HPDE6-E6E7 (cell line): ENCODE data around the gene VKORC1.
A peak's percentile ranks its signal among the peaks of the same experiment; 100 is the strongest.
"Not testable (repeated sequence)": the region's sequence is repeated elsewhere in the genome, so short reads cannot be mapped to it uniquely, and the experiment has no call there.

Experiments
- DNase-seq: peaks from one replicate; pipeline ENCODE4 v3.0.0; 2011; ENCODE audit warnings: missing footprints; ENCODE audit errors: extremely low spot score

Gene VKORC1

GRCh38 chr16:31107465-31107867, 12.9 kb upstream of the VKORC1 start:
- DNase-seq = no peak

GRCh38 chr16:31106509-31107464, 12.2 kb upstream of the VKORC1 start:
- no peak for DNase-seq

DNA sequence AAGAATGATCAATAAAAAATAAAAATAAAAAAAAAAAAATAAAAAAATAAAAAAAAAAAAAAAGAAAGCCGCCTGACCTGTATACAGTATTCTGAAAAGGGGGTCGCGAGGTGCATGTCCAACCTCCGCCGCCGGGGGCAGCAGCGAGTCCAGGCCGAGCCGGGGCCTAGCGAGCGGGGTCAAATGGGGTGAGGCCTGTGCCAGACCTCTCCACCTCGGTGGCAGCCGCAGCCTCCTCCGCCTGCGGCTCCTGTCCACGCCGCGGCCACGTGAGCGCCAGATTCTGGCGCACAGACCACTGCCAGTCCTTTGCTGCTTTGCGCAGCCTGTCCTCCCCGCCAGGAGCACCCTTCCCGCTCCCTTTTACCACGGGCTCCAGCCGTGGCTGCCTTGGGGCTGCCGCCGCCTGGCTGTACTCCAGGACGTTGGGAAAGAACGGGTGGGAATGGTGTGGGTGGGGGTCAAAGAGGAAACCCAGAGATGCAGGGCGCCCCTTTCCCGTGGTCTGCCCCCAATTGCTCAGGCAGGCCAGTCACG, 11.1 kb upstream of the VKORC1 start:
- no peak for DNase-seq

- not testable (repeated sequence) for DNase-seq
These were observed 6.5 kb upstream of the VKORC1 start for GRCh38 chr16:31100876-31101641.

- DNase-seq = no peak
These were observed 5.5 kb upstream of the VKORC1 start for GRCh38 chr16:31099860-31100638.

DNA sequence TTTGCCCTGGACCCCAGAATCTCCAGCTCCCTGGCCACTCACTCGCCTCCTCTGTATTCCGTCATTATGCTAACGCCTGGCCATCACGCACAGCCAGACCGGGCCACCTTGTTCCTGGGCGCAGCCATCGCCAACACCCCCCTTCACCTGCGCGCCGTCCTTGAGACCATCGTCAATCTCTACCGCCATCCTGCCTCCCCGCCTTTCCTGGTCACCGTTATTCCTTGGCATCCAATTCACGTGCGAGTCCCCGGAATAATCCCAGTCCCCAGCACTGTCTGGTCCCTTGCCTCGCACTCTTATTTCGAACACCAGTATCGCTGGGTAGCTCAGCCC, 541 bp downstream of the VKORC1 start:
- DNase-seq = no peak

DNA sequence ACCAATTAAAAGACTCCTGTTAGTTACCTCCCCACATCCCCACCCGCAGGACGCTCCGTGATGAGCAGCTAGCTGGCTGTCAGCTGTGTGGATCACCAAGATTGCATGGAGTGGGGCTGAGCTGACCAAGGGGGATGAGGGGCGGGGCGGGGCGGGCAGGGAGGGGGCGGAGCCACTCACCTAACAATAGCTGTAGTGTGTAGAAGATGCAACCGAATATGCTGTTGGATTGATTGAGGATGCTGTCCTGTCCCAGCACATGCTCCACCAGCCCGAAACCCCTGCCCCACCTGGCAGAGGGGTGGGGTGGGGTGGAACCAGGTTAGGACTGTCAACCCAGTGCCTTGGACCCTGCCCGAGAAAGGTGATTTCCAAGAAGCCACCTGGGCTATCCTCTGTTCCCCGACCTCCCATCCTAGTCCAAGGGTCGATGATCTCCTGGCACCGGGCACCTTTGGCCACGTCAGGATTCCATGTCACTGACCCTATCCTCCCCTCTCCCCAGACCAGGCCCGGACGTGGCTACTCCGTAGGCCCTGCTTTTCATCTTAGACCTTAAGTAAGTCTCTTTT, 1.4 kb downstream of the VKORC1 start:
- DNase-seq = peak; percentile 42

- no peak for DNase-seq
These were observed 2.3 kb downstream of the VKORC1 start for GRCh38 chr16:31092330-31092729.

GRCh38 chr16:31090540-31090939, 4.1 kb downstream of the VKORC1 start:
- DNase-seq = no peak

DNA sequence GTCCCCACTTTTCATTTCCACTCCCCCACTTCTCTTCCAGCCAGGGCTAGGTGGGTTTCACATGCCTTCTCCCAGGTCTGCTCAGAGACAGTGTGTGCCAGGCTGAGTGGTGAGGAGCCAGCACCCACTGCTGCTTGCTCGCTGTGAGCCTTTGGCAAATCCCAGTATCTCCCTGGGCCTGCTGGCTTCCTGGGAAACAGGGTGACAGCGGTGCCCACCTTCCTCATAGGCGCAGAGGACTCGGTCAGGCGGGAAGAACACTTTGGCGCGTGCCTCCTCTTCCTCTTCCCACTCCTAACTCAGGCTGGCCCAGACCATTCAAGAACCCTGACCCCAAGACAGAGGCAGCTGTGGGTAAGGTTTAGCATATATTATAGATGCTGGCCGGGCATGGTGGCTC, 5.4 kb downstream of the VKORC1 start:
- no peak for DNase-seq

GRCh38 chr16:31088459-31089183, 6.0 kb downstream of the VKORC1 start, which contains the start of gene PRSS53:
PRSS53 (minus strand) TSS chr16:31088943; CDS start chr16:31088809, 134 bp downstream.
- no peak for DNase-seq

DNA sequence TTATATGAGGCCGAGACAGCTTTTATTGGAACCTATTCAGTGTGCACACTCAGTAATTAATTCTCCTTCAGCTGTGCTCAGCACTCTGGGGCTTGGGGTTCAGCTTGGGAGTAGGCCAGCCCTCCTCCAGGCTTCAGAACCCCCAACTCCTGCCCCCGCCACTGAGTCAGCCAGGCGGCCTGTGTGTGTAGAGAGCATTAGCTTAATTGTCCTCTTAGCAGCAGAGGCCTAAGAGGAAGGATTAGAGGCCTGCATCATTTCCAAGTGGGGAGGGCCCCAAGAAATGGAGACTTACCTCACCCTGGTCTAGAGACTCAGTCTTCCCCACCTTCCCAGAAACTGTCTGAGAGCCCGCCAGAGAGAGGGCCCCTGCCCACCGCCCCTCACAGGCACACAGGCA, 6.6 kb downstream of the VKORC1 start:
- no peak for DNase-seq

DNA sequence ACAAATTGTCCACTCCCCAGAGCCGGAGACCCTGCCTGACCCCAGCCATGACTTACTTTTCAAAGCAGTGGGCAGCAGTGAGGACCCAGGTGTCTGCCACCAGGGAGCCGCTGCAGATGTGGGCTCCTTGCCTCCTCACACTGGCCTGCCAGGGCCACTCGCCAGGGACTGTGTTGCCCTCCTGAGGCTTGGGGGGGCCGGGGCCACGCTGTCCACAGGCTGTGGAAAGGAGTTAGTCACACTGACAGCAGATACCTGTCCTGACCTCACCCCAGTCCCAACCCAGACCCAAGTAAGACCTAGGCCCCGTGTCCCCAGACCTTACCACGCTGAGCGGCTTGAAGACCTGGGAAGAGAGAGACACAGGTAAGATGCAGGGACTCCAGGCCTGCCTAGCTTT, 7.1 kb downstream of the VKORC1 start:
- no peak for DNase-seq

DNA sequence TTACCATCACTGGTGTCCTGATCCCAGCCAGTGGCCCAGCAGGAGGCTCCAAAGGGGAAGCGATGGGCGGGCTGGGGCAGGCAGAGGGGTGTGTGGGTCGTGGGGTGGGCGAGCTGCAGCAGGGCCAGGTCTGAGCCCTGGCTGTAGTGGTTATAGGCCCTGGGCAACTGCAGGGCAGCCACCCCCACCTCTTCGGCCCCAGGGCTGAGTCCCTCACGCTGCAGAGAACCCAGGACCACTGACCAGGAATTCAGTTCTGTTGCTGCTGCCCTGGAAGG, 8.0 kb downstream of the VKORC1 start:
- DNase-seq = no peak

DNA sequence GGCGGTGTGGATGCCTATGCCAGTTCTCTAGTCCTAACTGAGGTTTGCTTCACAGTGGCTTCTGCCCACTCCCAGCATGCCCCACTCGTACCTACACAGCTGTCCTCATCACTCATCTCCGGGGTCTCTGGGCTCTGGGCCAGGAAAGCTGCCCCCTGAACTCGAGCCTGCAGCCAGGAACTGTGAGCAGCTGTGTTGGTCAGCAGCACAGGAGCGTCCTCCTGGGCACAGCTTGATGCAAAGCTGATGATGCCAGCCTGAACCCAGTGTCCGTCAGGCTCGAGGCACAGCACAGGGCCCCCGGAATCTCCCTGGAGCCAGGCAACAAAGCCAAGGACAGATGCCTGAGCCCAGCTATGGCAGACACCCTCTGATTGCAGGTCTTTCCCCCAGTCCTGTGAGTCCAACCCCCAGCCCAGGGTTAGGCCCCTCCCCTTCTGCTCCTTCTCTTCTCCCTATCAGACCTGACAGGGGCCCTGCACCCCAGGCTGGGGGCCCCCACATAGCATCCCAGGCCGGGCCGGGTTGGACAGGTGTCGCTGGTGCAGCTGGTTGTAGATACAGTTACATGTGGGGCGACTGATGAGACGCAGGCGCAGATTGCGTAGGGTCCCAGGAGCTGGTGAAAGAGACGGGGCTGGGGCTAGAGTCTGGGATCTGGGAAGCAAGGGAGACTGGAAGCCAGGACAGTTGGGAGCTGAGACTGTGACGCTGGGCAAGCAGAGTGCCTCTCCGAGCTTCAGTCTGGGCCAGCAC, 8.5 kb downstream of the VKORC1 start:
- DNase-seq = no peak

DNA sequence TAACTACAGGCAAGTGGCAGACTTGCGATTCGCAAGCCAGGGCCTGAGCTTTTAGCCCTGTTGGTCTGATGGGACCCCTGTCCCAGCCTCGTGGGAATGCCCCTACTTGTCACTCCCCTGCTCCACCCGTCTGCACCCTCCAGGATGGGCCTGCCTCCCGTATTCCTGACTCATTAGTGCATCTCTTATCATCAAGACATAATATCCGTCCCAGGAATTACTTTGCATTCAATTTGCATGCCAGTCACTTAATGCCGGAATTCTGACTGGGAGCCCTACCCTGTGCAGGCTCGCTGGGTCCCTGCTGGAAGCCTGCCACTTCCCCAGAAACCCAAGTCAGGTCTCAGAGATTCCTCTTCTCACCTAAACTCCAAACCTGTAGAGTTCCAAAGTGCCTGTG, 9.2 kb downstream of the VKORC1 start:
- DNase-seq = no peak

GRCh38 chr16:31084584-31085302, 9.9 kb downstream of the VKORC1 start:
- no peak for DNase-seq

DNA sequence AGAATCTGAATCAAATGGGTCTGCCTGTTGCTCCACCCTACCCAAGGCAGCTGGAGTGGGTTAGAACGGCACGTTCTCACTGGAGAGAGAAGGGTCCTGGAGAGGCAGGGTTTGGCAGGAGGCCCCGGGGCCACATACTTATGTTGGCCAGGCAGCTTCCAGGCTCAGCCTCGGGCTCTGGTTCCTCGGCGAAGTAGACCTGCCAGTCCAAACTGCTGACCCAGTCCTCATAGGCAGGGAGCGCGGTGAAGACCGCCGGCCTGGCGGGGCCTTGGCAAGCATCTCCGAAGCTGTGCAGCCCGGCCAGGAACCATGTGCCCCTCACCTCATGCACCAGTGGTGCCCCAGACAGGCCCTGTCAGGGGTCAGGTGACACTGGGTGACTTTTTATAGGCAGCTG, 10.6 kb downstream of the VKORC1 start:
- no peak for DNase-seq

DNA sequence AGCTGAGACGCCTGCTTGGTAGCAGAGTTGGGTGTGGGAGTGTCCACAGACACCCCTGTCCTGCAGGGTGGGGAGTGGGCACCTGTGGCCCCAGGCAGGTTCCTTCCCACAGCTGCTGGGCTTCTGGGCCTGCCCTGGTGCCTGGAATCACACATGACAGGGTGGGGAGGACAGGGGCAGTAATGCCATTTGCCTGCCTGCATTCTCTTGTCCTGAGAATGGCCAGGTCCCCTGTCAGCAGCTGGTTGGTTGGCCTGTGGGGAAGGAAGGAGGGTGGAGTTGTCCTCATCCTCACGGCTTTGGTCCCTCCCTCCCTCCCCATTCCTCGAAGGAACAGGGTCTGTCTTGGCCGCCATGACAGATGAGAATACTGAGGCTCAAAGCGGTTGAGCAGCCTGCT, 11.0 kb downstream of the VKORC1 start:
- no peak for DNase-seq

DNA sequence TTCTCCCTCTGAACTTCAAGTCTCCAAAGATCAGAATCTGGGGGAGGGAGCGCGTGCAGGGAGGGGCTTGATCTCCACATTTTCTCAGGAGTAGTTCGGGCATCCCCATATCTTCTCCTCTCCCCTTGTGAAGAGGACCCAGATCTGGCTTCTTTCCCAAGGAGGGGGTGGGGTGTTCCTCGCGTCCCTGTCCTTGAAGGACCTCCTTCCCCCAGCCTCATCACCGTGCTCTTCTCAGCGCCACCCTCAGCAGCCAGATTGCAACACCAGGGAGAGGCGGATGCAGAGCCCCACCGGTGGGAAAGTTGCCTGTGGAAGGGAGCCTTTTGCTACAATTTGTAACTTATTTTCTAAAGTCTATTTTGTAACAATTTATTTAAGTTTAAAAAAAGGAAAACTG, 11.5 kb downstream of the VKORC1 start:
- no peak for DNase-seq
